ENCODE results near the gene NDRG3.

NDRG3 gene

GRCh38 chr20:36720510-36720909 is 25.4 kb downstream of the NDRG3 start:
- Histone ChIP-seq H3K4me3 (ENCODE audit: insufficient read depth in 1 of 2, low read depth in 1 of 2, low read length in 2 of 2) (peak overlapping the region in 1 of 2 experiments; percentile 4), H3K4me2 (ENCODE audit: low read length, poor library complexity, severe bottlenecking) (no peak overlapping the region), H3K4ac (ENCODE audit: low read depth in 1 of 2, low read length in 2 of 2) (no peak overlapping the region), H3K79me1 (replicated peaks; ENCODE audit: low read length, poor library complexity, severe bottlenecking) (peaks cover 11% of the 10 kb centered on the region), H2BK120ac (ENCODE audit: low read depth, low read length) (no peak overlapping the region), H4K91ac (ENCODE audit: low read length) (no peak overlapping the region), H2BK12ac (ENCODE audit: low read length in 2 of 2) (no peak overlapping the region), H3K18ac (ENCODE audit: low read depth in 1 of 2, low read length in 2 of 2) (no peak overlapping the region), H2AFZ (ENCODE audit: low read depth, low read length) (no peak overlapping the region), H2BK5ac (ENCODE audit: low read depth, low read length, poor library complexity, severe bottlenecking) (no peak overlapping the region), H3K27me3 (ENCODE audit: control insufficient read depth in 1 of 2, insufficient read depth in 1 of 2, low read length in 2 of 2) (no peaks in the 10 kb centered on the region), H3K4me1 (ENCODE audit: control insufficient read depth, insufficient read depth, low read depth, low read length) (no peaks in the 10 kb centered on the region), H2BK15ac (ENCODE audit: low read depth, poor library complexity, severe bottlenecking) (no peak overlapping the region), H3K14ac (ENCODE audit: low read length in 2 of 2) (no peak overlapping the region), H2AK5ac (ENCODE audit: low read length, severe bottlenecking) (no peak overlapping the region), H3K9ac (ENCODE audit: low read length) (peak overlapping the region; percentile 66), H3K9me3 (ENCODE audit: control insufficient read depth, low read length) (no peaks in the 10 kb centered on the region), H3K36me3 (ENCODE audit: control insufficient read depth in 1 of 2, insufficient read depth in 2 of 2, low read depth in 1 of 2, low read length in 2 of 2) (peaks cover 5 to 27% of the 10 kb centered on the region in 2 experiments), H3K23ac (ENCODE audit: low read length in 2 of 2) (no peak overlapping the region), H4K8ac (ENCODE audit: low read length) (no peak overlapping the region), H3K27ac (ENCODE audit: low read length, poor library complexity, severe bottlenecking) (no peak overlapping the region)
- 96% methylated on average over 3 of the region's 3 CpGs for WGBS
- DNase-seq: peak; percentile 30

- Histone ChIP-seq H2AK5ac (ENCODE audit: low read length, severe bottlenecking) (no peak overlapping the region), H2BK120ac (ENCODE audit: low read depth, low read length) (no peak overlapping the region), H3K9me3 (ENCODE audit: control insufficient read depth, low read length) (no peaks in the 10 kb centered on the region), H3K27ac (ENCODE audit: low read length, poor library complexity, severe bottlenecking) (no peak overlapping the region), H2BK12ac (ENCODE audit: low read length in 2 of 2) (no peak overlapping the region), H3K27me3 (ENCODE audit: control insufficient read depth in 1 of 2, insufficient read depth in 1 of 2, low read length in 2 of 2) (no peaks in the 10 kb centered on the region), H2BK15ac (ENCODE audit: low read depth, poor library complexity, severe bottlenecking) (no peak overlapping the region), H3K4me3 (ENCODE audit: insufficient read depth in 1 of 2, low read depth in 1 of 2, low read length in 2 of 2) (no peak overlapping the region), H2AFZ (ENCODE audit: low read depth, low read length) (no peak overlapping the region), H4K8ac (ENCODE audit: low read length) (no peak overlapping the region), H3K4ac (ENCODE audit: low read depth in 1 of 2, low read length in 2 of 2) (no peak overlapping the region), H3K36me3 (ENCODE audit: control insufficient read depth in 1 of 2, insufficient read depth in 2 of 2, low read depth in 1 of 2, low read length in 2 of 2) (peaks cover 6 to 27% of the 10 kb centered on the region in 2 experiments), H3K4me2 (ENCODE audit: low read length, poor library complexity, severe bottlenecking) (no peak overlapping the region), H4K91ac (ENCODE audit: low read length) (no peak overlapping the region), H3K4me1 (ENCODE audit: control insufficient read depth, insufficient read depth, low read depth, low read length) (no peaks in the 10 kb centered on the region), H2BK5ac (ENCODE audit: low read depth, low read length, poor library complexity, severe bottlenecking) (no peak overlapping the region), H3K79me1 (replicated peaks; ENCODE audit: low read length, poor library complexity, severe bottlenecking) (peaks cover 4% of the 10 kb centered on the region), H3K9ac (ENCODE audit: low read length) (no peak overlapping the region), H3K23ac (ENCODE audit: low read length in 2 of 2) (no peak overlapping the region), H3K14ac (ENCODE audit: low read length in 2 of 2) (no peak overlapping the region), H3K18ac (ENCODE audit: low read depth in 1 of 2, low read length in 2 of 2) (no peak overlapping the region)
- WGBS: 100% methylated on average over 1 of the region's 2 CpGs
- DNase-seq: peak; percentile 6
Measured at GRCh38 chr20:36717657-36718056, 28.2 kb downstream of the NDRG3 start.

- WGBS: 94% methylated on average over 3 of the region's 3 CpGs
- Histone ChIP-seq H3K4ac (ENCODE audit: low read depth in 1 of 2, low read length in 2 of 2) (no peak overlapping the region), H2BK15ac (ENCODE audit: low read depth, poor library complexity, severe bottlenecking) (no peak overlapping the region), H3K23ac (ENCODE audit: low read length in 2 of 2) (no peak overlapping the region), H3K4me2 (ENCODE audit: low read length, poor library complexity, severe bottlenecking) (no peak overlapping the region), H3K27ac (ENCODE audit: low read length, poor library complexity, severe bottlenecking) (no peak overlapping the region), H2AFZ (ENCODE audit: low read depth, low read length) (no peak overlapping the region), H4K8ac (ENCODE audit: low read length) (no peak overlapping the region), H3K27me3 (ENCODE audit: control insufficient read depth in 1 of 2, insufficient read depth in 1 of 2, low read length in 2 of 2) (no peaks in the 10 kb centered on the region), H3K18ac (ENCODE audit: low read depth in 1 of 2, low read length in 2 of 2) (no peak overlapping the region), H2BK5ac (ENCODE audit: low read depth, low read length, poor library complexity, severe bottlenecking) (no peak overlapping the region), H3K36me3 (ENCODE audit: control insufficient read depth in 1 of 2, insufficient read depth in 2 of 2, low read depth in 1 of 2, low read length in 2 of 2) (peaks cover 6 to 25% of the 10 kb centered on the region in 2 experiments), H2BK120ac (ENCODE audit: low read depth, low read length) (no peak overlapping the region), H4K91ac (ENCODE audit: low read length) (no peak overlapping the region), H2AK5ac (ENCODE audit: low read length, severe bottlenecking) (no peak overlapping the region), H3K9ac (ENCODE audit: low read length) (no peak overlapping the region), H3K4me3 (ENCODE audit: insufficient read depth in 1 of 2, low read depth in 1 of 2, low read length in 2 of 2) (no peak overlapping the region), H3K79me1 (replicated peaks; ENCODE audit: low read length, poor library complexity, severe bottlenecking) (peaks cover 4% of the 10 kb centered on the region), H3K4me1 (ENCODE audit: control insufficient read depth, insufficient read depth, low read depth, low read length) (no peaks in the 10 kb centered on the region), H2BK12ac (ENCODE audit: low read length in 2 of 2) (no peak overlapping the region), H3K9me3 (ENCODE audit: control insufficient read depth, low read length) (no peaks in the 10 kb centered on the region), H3K14ac (ENCODE audit: low read length in 2 of 2) (no peak overlapping the region)
- no peak for DNase-seq
Measured at GRCh38 chr20:36717021-36717420, 28.9 kb downstream of the NDRG3 start.

GRCh38 chr20:36712775-36713174 is 33.1 kb downstream of the NDRG3 start:
- Histone ChIP-seq H4K91ac (ENCODE audit: low read length) (no peak overlapping the region), H3K4me2 (ENCODE audit: low read length, poor library complexity, severe bottlenecking) (no peak overlapping the region), H2AK5ac (ENCODE audit: low read length, severe bottlenecking) (no peak overlapping the region), H3K14ac (ENCODE audit: low read length in 2 of 2) (no peak overlapping the region), H4K8ac (ENCODE audit: low read length) (no peak overlapping the region), H3K4ac (ENCODE audit: low read depth in 1 of 2, low read length in 2 of 2) (no peak overlapping the region), H3K4me1 (ENCODE audit: control insufficient read depth, insufficient read depth, low read depth, low read length) (no peaks in the 10 kb centered on the region), H3K23ac (ENCODE audit: low read length in 2 of 2) (no peak overlapping the region), H2BK5ac (ENCODE audit: low read depth, low read length, poor library complexity, severe bottlenecking) (no peak overlapping the region), H2AFZ (ENCODE audit: low read depth, low read length) (no peak overlapping the region), H2BK15ac (ENCODE audit: low read depth, poor library complexity, severe bottlenecking) (no peak overlapping the region), H3K9me3 (ENCODE audit: control insufficient read depth, low read length) (no peaks in the 10 kb centered on the region), H3K79me1 (replicated peaks; ENCODE audit: low read length, poor library complexity, severe bottlenecking) (peaks cover 4% of the 10 kb centered on the region), H2BK12ac (ENCODE audit: low read length in 2 of 2) (no peak overlapping the region), H3K9ac (ENCODE audit: low read length) (no peak overlapping the region), H3K27ac (ENCODE audit: low read length, poor library complexity, severe bottlenecking) (no peak overlapping the region), H3K36me3 (ENCODE audit: control insufficient read depth in 1 of 2, insufficient read depth in 2 of 2, low read depth in 1 of 2, low read length in 2 of 2) (peaks cover 2 to 6% of the 10 kb centered on the region in 2 experiments), H3K27me3 (ENCODE audit: control insufficient read depth in 1 of 2, insufficient read depth in 1 of 2, low read length in 2 of 2) (no peaks in the 10 kb centered on the region), H3K4me3 (ENCODE audit: insufficient read depth in 1 of 2, low read depth in 1 of 2, low read length in 2 of 2) (no peak overlapping the region), H3K18ac (ENCODE audit: low read depth in 1 of 2, low read length in 2 of 2) (no peak overlapping the region), H2BK120ac (ENCODE audit: low read depth, low read length) (no peak overlapping the region)
- WGBS: 97% methylated on average over 1 of the region's 1 CpG
- no peak for DNase-seq

All from mesenchymal stem cell (in vitro differentiated cells and primary cell).